ENCODE measurements around the gene FYB1. TPM values are rescaled to one million over a fixed set of nuclear protein-coding genes. Genes with fewer than 3 reads are reported as not detected.

Gene FYB1
- total RNA-seq, 1 donor from 2014 or later, result 0.55 TPM

DNA sequence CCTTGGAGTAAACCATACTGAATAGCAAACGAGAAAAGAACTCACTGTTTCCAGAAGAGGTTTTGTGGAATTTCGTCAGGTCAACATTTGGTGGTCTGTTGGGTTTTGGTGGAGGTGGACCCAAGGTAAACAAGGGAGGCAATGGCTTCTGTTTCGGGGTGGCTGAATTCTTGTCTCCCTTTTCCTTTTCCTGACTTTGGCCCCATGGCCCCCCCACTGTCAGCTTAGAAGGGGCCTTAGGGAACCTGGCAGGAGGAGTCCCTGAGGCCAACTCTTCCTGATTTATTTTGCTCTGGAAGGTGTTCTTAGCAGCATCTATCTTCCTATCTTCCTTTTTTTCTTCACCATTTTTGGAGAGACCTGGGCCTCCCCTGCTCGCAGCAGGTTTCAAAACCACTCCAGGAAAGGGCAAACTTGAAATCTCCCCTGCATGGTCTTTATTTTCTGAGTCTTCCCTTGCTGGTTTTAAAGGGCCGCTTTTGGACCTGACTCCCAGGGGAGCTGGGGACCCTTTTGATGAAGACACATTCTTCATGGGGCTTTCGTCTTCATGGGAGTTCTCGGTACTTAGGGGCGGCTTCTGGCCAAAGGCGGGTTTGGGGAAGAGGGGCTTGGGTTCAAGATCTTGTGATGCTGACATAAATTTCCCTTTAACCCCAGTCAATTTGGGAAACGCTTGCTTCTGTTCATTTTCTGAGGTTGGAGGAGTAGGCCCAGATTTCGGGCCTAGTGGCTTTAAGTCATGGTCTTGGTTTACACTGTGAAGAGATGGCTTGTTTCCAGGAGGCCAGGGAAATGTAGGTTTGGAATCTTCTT is 17.4 kb downstream of the FYB1 start:
- intact Hi-C loops (cut with micrococcal nuclease), result no loop called here
- no peaks in the 10 kb centered on the region for H3K9me3 Mint-ChIP-seq
- ChIA-PET POLR2A (interaction anchor here (0.9 to 1.4 kb wide), 2 partner anchors 72 to 121 kb away, joined by 3 to 4 read pairs; no protein-coding TSS in a partner anchor), CTCF (no interaction called here)
- no peak overlapping the region for H3K27ac Mint-ChIP-seq
- no peak overlapping the region for H3K4me3 Mint-ChIP-seq
- peaks cover 2% of the 10 kb centered on the region for H3K27me3 Mint-ChIP-seq
- DNase-seq (no peak), ATAC-seq (ENCODE audit: low read depth) (no peak)
- TF ChIP-seq, protein P1, sequence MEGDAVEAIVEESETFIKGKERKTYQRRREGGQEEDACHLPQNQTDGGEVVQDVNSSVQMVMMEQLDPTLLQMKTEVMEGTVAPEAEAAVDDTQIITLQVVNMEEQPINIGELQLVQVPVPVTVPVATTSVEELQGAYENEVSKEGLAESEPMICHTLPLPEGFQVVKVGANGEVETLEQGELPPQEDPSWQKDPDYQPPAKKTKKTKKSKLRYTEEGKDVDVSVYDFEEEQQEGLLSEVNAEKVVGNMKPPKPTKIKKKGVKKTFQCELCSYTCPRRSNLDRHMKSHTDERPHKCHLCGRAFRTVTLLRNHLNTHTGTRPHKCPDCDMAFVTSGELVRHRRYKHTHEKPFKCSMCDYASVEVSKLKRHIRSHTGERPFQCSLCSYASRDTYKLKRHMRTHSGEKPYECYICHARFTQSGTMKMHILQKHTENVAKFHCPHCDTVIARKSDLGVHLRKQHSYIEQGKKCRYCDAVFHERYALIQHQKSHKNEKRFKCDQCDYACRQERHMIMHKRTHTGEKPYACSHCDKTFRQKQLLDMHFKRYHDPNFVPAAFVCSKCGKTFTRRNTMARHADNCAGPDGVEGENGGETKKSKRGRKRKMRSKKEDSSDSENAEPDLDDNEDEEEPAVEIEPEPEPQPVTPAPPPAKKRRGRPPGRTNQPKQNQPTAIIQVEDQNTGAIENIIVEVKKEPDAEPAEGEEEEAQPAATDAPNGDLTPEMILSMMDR (IDR thresholded peaks at IDR 0.05), result no peak
- H3K4me1 Mint-ChIP-seq, result peaks cover 22% of the 10 kb centered on the region
- no peaks in the 10 kb centered on the region for H3K36me3 Mint-ChIP-seq (ENCODE audit: low read depth)

DNA sequence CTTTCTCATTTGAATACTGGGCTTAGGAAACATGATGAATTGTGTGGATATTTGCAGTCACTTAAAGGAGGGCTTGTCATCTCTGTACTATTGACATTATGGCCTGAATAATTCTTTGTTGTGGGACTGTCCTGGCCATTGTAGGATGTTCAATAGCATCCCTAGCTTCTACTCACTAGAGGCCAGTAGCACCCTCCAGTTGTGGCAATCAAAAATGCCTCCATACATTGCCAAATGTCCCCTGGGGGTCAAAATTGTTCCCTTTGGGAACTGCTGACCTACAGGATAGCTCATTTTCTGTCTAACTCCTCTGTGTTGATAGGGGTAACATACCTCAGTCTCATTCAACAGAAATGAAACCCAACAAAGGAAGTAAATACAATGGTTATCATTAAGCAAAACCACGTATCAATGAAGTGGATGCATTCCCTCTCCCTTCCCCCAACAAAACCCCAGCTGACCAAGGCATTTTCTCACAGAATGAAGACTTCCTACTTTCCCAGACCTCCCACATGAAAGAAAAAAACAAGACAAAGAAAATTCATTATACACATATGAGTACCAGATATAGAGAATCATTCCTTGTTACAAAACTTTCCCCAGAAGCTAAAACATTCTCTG is 18.1 kb downstream of the FYB1 start:
- ChIA-PET POLR2A (interaction anchor here (1.4 kb wide), 1 partner anchor 121 kb away, joined by 3 read pairs; no protein-coding TSS in a partner anchor), CTCF (no interaction called here)
- H3K27me3 Mint-ChIP-seq, result peaks cover 7% of the 10 kb centered on the region
- H3K4me3 Mint-ChIP-seq, result no peak overlapping the region
- DNase-seq, result no peak
- intact Hi-C loops (cut with micrococcal nuclease), result no loop called here
- no peak for ATAC-seq (ENCODE audit: low read depth)
- TF ChIP-seq, protein P1 (IDR thresholded peaks at IDR 0.05), result no peak
- no peaks in the 10 kb centered on the region for H3K9me3 Mint-ChIP-seq
- H3K27ac Mint-ChIP-seq, result no peak overlapping the region
- no peaks in the 10 kb centered on the region for H3K36me3 Mint-ChIP-seq (ENCODE audit: low read depth)
- H3K4me1 Mint-ChIP-seq, result peaks cover 22% of the 10 kb centered on the region

DNA sequence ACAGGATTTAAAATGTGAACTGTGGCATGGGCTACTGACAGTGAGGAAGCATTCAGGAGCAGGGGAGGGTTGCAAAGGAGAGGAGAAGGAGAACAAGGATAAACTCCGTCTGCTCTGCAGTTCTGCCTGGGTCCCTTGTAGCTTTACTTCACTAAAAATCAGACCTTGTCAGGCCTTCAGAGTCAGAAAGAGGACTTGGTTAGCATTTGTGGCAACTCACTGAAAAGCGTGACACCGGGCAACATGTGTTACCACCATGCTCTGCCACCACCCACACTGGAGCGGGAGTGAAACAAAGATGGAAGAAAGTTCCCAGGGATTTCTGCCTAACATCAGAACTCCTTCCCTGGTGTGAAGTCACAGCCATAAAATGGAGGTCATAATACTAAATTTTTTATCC is 19.3 kb downstream of the FYB1 start:
- H3K36me3 Mint-ChIP-seq (ENCODE audit: low read depth), result no peaks in the 10 kb centered on the region
- peaks cover 22% of the 10 kb centered on the region for H3K4me1 Mint-ChIP-seq
- ATAC-seq (ENCODE audit: low read depth), result no peak

DNA sequence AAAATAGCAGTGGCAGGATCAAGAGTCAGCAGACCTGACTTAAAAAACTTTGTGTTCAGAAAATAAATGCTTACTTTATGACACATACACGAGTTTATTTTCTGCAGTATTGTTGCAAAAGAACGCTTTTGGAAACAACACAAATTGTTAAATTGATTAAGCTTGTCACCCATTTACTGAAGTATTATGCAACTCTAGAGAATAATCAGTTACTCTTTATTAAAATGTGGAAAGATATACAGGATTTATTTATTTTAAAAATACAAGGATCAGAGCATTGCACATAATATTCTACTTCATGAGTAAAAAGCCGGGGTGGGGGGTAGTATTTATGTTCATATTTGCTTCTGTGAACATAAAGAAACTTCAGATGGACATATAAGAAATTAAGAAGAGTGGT is 20.0 kb downstream of the FYB1 start:
- Mint-ChIP-seq H3K27me3 (peaks cover 7% of the 10 kb centered on the region), H3K4me3 (no peak overlapping the region), H3K36me3 (ENCODE audit: low read depth) (no peaks in the 10 kb centered on the region), H3K27ac (no peak overlapping the region), H3K9me3 (no peaks in the 10 kb centered on the region), H3K4me1 (peaks cover 22% of the 10 kb centered on the region)
- ATAC-seq (ENCODE audit: low read depth) (no peak), DNase-seq (no peak)
- CTCF ChIA-PET, result no interaction called here
- TF ChIP-seq, protein P1 (IDR thresholded peaks at IDR 0.05), result no peak
- intact Hi-C loops (cut with micrococcal nuclease), result no loop called here
- POLR2A ChIA-PET, result no interaction called here

More for the DNA sequence above, 19.3 kb downstream of the FYB1 start:
- ChIA-PET POLR2A (interaction anchor here (1.4 kb wide), 1 partner anchor 120 kb away, joined by 3 read pairs; no protein-coding TSS in a partner anchor), CTCF (no interaction called here)
- H3K4me3 Mint-ChIP-seq, result no peak overlapping the region
- TF ChIP-seq, protein P1 (IDR thresholded peaks at IDR 0.05), result no peak
- H3K9me3 Mint-ChIP-seq, result no peaks in the 10 kb centered on the region
- DNase-seq, result no peak
- no peak overlapping the region for H3K27ac Mint-ChIP-seq
- intact Hi-C loops (cut with micrococcal nuclease), result no loop called here
- peaks cover 7% of the 10 kb centered on the region for H3K27me3 Mint-ChIP-seq

DNA sequence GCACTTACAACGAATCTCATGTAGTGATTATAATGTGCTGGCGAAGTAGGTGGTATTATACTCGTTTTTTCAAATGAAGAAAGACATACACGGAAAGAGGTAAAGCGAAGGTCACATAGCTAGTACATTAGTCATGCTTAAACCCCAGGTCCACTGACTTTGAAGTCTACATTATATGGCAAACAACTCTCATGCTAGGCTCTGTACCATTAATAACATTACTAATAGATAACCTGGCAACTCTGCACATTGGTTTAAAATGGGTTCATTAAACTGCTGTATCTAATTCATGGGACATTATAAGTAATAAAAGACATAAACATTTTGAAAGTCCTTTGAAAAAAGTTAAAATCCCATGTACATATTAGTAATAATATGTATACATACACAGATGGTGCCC is 21.2 kb downstream of the FYB1 start:
- no peaks in the 10 kb centered on the region for H3K36me3 Mint-ChIP-seq (ENCODE audit: low read depth)
- TF ChIP-seq, protein P1 (IDR thresholded peaks at IDR 0.05), result no peak
- H3K4me1 Mint-ChIP-seq, result peaks cover 14% of the 10 kb centered on the region
- ChIA-PET POLR2A (no interaction called here), CTCF (no interaction called here)
- H3K4me3 Mint-ChIP-seq, result no peak overlapping the region
- peaks cover 8% of the 10 kb centered on the region for H3K27me3 Mint-ChIP-seq
- DNase-seq (no peak), ATAC-seq (ENCODE audit: low read depth) (no peak)
- H3K27ac Mint-ChIP-seq, result no peak overlapping the region
- intact Hi-C loops (cut with micrococcal nuclease), result no loop called here
- H3K9me3 Mint-ChIP-seq, result no peaks in the 10 kb centered on the region
